ENCODE data around the gene EDN1. TPM values are rescaled to one million over a fixed set of nuclear protein-coding genes. Genes with fewer than 3 reads are reported as not detected.

EDN1 gene
- total RNA-seq: 2.7 TPM
- long read RNA-seq, partial matches to known transcripts: 0 of 3 reads
- long read RNA-seq, other reads (novel, unspliced or antisense): 0 of 3 reads

DNA sequence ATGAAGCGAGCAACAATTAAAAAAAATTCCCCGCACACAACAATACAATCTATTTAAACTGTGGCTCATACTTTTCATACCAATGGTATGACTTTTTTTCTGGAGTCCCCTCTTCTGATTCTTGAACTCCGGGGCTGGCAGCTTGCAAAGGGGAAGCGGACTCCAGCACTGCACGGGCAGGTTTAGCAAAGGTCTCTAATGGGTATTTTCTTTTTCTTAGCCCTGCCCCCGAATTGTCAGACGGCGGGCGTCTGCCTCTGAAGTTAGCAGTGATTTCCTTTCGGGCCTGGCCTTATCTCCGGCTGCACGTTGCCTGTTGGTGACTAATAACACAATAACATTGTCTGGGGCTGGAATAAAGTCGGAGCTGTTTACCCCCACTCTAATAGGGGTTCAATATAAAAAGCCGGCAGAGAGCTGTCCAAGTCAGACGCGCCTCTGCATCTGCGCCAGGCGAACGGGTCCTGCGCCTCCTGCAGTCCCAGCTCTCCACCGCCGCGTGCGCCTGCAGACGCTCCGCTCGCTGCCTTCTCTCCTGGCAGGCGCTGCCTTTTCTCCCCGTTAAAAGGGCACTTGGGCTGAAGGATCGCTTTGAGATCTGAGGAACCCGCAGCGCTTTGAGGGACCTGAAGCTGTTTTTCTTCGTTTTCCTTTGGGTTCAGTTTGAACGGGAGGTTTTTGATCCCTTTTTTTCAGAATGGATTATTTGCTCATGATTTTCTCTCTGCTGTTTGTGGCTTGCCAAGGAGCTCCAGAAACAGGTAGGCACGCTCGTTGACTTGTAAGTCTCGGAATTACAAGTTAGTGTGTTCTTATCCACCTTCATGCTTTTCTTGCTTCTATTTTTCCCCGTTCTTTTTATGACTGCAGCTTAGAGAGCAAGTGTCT lies at the start of gene EDN1:
EDN1 (plus strand) TSS at position 429 of the 888 bp plus-strand sequence; CDS start at position 698, 269 bp downstream.
- DNase-seq (peak; percentile 83), ATAC-seq (peak; percentile 95)
- intact Hi-C loops (cut with micrococcal nuclease): loop anchor here (2.0 kb wide), 1 partner anchor 315 kb away; no protein-coding TSS in a partner anchor

DNA sequence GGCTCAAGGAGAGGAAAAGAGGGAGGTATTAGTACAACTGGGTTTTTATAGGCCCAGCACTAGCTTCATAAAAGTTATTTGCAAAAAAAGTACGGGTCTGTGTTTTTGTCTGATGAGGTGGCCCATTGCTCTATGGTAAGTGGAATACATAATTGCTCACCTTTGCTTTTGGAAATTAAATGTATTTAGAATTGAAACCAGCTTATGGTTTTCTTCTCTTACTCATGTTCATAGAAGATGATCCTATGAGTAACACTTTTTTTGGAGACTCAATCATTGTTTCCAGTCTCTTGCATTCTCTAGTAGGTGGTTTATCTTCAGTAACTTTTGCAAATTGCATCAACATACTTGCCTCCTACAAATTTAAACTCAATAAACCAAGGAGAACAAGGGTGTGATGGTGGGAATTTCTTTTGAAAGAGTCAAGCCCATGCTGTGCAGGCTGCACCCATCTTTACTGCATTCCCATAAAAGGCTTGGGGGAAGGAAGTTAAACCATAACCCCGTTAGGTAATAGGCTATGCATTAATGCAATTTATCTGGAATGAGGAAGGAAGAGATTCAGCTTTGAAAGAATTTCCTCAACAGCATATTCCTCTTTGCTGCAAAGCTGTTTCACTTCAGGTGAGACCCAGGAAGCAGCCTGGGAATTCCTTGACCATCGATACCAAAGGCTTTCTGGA lies 48.5 kb upstream of the EDN1 start:
- ATAC-seq (no peak), DNase-seq (no peak)
- intact Hi-C loops (cut with micrococcal nuclease): no loop called here

DNA sequence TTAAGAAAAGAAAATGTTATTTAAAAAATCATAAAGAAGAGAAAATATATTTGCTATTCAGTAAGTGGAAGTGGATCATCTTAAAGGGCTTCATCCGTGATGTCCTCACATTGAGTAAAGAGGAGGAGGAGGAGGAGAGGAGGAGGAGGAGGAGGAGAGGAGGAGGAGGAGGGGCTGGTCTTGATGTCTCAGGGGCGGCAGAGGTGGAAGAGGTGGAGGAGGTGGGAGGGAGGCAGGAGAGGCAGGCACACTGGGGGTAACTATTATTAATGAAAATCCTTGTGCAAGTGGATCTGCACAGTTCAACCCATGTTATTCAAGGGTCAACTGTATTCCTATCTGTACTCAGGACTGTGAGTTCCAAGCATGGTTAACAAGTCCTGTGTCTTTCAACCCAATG lies 47.0 kb upstream of the EDN1 start:
- DNase-seq: no peak
- ATAC-seq: no peak
- intact Hi-C loops (cut with micrococcal nuclease): no loop called here

DNA sequence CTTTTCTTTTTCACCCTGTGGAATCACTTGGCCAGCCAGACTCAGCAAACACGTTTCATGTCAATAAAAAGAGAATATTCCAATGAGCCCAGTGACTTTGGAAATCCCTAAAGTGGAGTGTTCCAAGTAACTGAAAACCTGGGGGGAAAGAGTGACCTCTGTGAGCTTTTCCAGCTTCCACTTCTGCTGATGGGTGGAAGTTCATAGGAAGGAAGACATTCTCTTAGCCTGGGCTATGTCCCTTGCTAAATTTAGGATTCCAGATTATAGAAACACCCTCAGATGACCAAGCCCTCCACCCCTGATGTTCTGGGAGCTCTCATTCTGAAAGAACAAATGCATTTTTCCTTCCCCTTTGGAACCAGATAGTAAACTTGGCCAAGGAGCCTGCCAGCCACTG lies 44.8 kb upstream of the EDN1 start:
- DNase-seq: no peak
- intact Hi-C loops (cut with micrococcal nuclease): no loop called here
- ATAC-seq: no peak

DNA sequence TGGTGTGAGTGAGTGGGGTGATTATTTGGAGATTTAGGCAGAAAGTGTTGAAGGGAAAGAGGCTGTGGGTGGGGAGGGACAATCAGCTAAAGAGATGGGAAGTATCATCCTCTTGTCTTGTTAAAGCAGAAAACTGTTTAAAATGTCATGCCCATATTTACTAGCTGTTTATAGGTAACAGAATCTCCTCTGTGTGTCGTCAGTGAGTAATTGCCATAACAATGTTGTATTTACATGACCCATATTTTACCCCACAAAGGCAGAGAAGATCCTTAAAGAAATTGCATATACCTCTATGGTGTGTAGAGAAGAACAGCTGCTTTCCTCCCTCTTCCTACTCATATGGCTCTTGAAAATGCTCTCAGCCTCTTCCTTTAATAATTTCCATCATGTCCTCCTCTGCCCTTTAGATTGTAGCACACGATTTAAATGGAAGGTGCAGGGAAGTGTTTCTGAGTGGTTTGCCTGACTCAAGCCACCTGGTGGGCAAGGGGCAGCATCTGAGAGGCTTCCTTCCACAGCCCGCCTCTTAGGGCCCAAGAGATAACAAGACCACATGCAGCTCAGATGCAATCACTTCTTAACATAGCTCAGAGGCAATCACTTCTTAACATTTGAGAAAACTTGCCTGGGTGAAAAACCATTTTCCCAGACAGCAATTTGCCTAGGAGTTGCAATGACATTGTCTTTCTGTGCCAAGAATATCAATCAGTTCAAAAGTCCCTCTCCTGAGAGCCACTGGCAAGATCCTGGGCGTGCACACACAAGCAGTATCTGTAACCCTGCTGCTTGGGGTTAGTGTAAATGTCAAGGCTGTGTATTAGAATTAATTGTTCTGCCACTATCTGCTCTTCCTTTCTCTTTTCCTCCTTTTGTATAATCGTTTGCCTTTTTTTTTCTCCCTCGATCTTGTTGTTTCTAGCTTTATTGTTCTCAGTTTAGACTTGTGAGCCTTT lies 44.1 kb upstream of the EDN1 start:
- DNase-seq (no peak), ATAC-seq (no peak)
- intact Hi-C loops (cut with micrococcal nuclease): no loop called here

DNA sequence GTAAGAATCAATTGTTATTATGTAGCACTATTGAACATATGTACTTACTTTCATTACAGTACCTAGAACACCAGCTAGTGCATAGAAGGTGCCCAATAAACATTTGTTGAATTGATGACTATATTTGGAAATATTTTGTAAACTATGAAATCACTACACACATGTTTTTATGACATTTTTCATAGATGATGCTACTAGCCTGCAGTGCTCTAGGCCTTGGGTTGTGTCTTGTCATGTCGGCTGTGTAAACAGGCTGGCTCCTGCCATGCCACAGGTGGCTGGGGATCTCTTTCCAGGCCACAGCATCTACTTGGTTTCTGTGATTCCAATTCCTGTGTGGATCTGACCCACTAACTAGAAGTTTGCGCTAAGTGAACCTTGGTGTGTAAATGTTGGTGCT lies 43.3 kb upstream of the EDN1 start:
- ATAC-seq: no peak
- intact Hi-C loops (cut with micrococcal nuclease): no loop called here
- no peak for DNase-seq

DNA sequence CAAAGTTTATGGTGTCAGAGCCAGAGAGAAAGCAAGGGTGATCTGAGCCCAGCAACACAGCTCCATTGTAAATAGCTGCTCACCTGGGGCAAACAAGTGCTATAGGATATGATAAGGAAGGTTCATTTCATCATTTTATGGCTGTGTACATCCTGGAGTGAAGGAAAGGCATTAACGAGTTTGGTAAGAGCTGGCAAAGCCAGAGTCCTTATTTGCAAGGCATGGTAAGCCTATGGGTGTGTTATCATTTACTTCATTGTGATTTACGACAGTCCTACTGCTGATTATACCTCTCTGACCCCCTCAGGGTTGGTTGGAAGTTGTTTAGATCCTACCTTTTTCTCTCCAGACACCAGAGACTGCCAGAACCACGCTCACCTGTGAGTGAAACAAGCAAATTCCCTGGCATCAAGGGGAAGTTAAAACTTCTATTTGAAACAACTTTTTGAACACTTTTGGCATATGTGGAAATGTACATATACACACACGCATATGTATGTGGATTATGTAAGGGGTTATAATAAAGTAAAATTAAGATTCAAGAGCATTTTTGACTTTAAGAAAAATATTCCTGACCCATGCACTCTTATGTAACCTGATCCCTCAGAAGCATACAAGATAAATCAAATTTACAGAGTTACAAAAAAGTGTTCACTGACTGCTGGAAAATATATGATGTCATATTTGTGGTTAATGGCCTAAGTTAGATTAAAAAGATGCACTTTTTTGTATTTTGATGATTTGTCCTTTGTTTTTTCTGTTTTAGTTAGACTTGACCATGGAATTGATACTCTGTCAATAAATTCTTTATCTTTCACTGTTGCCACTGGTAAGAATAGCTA lies 40.4 kb upstream of the EDN1 start:
- DNase-seq (no peak), ATAC-seq (no peak)
- intact Hi-C loops (cut with micrococcal nuclease): no loop called here

DNA sequence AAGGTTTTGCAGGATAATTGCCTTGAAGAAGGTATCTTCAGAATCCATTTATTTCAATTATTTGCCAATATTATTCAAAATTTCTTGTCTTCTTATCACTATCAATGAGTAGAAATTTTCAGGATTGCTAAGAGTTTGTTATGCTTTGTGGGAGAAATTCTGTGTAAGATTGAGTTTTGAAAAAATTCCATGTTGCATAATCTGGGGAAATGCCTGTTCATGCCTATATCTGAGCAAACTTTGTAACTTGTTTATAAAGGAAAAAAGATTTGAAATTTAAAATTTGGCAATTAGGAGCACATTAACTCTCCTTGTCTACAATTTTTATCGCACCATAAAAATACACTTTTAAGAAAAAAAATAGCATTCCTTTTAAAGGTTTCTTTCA lies 39.8 kb upstream of the EDN1 start:
- intact Hi-C loops (cut with micrococcal nuclease): no loop called here
- ATAC-seq (no peak), DNase-seq (no peak)

DNA sequence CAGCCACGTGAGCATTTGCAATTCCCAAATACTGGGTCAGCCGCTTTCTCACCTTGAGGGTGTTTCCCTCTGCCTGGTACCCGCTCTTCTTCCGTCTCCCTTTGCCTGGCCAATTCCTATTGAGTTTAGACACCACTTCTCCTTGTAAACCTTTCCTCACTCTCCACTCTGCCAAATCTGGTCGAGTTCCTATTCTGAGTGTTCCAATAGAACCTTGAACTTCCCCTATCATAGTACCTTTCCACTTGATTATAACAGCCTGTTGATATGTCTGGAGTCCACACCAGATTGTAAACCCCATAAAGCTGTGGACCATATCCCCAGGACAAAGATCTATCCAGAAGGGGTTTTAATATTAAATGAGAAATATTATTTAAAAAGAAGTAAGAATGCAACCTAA lies 36.0 kb upstream of the EDN1 start:
- no peak for DNase-seq
- ATAC-seq: no peak
- intact Hi-C loops (cut with micrococcal nuclease): no loop called here

DNA sequence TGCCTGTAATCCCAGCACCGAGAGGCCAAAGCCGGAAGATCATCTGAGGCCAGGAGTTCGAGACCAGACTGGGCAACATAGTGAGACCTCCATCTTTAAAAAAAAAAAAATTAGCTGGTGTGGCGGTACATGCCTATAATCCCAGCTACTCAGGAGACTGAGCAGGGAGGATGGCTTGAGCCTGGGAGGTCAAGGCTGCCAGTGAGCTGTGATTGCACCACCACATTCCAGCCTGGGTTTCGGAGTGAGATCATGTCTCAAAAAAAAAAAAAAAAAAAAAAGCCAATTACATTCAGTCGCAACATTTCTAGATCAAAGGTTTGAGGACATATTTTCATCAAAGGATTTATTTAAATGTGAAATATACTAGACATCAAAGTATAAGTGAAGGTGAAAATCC lies 32.0 kb upstream of the EDN1 start:
- intact Hi-C loops (cut with micrococcal nuclease): no loop called here
- ATAC-seq (no peak), DNase-seq (no peak)

DNA sequence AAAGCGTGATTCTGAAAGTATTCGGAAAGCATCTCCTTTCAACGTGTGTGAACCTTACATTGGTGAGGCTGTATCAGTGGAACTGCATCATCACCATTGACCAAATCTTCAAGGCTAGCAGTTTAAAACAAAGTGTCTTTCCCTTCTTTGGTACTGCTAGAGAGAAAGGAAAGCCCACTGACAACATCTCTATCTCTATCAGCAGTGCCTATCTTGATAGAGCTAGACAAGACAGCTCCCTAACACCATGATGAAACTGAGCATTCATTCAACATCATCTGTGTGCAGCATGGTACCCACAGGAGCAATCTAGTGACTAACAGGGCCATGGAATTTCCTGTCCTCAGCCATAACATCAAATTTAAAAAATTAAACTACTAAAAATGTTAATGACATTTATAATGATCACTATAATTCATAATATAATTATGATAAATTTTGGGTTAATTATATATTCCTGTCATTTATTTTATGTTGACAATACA lies 31.5 kb upstream of the EDN1 start:
- no peak for ATAC-seq
- DNase-seq: no peak
- intact Hi-C loops (cut with micrococcal nuclease): no loop called here

DNA sequence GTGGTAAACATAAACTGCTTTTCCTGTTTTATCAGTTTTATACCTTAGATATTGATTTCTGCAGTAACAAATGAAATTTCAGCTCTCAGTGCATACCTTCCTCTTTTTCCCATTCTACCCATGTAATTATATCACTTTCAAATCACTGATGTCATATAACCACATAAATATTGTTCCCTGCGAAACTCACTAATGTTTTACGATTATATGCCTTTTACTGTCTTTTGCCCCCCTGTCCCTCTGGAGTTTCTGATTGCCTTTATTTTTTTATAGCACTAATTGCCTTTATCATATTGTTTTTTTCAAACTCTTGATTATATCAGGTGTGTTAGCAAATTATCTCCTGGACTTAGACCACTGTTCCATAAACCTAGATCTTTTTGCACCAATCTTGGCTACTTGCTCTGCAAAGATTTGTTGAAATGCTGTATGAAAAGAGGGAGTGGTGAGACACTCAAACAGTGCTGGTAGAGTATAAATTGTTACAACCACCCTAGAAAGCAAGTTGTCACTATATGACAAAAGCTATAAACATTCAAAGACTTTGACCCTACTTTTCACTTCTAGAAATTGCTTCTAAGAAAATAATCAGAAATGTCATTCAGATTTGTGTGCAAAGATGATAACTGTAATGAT lies 29.6 kb upstream of the EDN1 start:
- no peak for ATAC-seq
- no peak for DNase-seq
- intact Hi-C loops (cut with micrococcal nuclease): no loop called here

DNA sequence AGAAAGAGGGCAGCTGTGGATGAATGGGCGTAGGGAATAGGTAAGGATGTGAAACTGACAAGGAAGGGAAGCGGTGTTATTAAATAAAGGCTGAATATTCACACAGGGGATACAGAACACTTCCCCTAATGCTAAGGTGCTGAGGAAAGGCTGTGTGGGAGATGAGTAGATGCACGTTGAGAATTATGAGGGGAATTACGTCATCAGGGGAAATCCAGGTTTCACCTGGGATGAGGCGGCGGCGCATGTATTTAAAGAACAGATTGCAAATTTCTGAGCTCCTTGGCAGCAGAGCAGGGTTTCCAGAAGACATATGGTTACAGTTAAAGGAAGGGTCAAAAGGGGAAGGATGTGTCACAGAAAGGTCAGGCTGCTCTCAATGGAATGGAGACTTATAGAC lies 28.7 kb upstream of the EDN1 start:
- intact Hi-C loops (cut with micrococcal nuclease): no loop called here
- ATAC-seq (no peak), DNase-seq (no peak)

DNA sequence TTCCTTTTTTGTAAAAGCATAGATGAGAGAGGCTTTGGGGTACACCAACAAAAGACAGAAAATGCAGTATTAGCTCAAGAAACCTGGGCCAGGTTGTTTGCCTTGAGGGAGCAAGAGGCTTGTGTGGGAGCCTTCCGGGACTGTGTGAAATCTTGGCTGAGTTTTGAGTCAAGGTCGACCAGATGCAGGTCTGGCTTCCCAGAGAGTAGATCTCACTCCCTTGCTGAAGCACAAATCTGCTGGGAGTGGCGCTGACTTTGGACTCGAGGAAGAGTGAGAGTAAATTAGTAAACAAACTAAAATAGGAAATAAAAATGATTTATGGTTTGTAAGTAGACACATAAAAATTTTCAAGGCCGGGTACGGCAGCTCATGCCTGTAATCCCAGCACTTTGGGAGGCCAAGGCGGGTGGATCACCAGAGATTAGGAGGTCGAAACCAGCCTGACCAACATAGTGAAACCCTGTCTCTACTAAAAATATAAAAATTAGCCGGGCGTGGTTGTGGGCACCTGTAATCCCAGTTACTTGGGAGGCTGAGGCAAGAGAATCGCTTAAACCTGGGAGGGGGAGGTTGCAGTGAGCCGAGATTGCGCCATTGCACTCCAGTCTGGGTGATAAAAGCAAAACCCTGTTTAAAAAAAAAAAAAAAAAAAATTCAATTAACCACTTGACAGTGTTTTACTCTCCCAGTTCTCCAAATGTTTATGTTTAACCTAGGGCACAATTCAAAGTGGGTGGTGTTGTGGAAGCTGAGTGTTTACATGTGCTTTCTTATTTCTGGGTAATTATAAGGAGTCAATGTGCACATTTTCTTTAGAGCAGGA lies 27.7 kb upstream of the EDN1 start:
- DNase-seq: no peak
- no peak for ATAC-seq
- intact Hi-C loops (cut with micrococcal nuclease): no loop called here

DNA sequence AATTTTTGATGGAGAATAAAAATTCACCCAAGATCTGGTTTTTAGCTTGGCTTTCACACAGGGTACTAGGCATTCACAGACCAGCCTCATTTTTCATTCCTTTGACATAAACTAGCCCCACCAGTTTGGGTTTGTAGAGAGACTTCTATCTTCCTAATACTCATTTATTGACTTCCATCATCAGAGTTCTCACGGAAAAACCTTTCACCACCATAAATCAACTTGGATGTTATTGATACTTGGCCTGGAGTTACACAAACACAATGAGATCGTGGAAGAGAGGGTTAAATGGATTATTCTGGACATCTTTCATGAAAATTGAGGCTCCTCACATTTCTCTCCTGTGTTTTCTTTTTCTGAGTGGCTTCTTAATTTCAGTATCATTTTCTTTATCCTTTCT lies 26.8 kb upstream of the EDN1 start:
- DNase-seq (no peak), ATAC-seq (no peak)
- intact Hi-C loops (cut with micrococcal nuclease): no loop called here

DNA sequence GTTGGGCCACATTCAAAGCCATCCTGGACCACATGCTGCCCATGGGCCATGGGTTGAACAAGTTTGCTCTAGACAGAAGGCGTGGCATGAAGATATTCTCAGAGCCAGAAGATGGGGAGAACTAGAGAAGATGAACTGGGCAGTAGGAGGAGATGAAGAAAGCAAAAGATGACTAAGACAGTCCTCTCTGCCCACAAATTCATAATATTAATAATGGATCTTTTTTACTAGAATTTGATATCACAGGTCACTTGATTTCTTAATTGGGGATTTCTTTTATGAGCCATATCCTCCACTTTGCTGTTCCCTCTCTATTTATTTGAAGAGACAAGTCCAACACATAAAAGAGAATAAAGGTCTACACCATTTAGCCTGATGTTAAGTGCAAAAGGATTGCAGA lies 25.5 kb upstream of the EDN1 start:
- DNase-seq (no peak), ATAC-seq (no peak)
- intact Hi-C loops (cut with micrococcal nuclease): no loop called here

DNA sequence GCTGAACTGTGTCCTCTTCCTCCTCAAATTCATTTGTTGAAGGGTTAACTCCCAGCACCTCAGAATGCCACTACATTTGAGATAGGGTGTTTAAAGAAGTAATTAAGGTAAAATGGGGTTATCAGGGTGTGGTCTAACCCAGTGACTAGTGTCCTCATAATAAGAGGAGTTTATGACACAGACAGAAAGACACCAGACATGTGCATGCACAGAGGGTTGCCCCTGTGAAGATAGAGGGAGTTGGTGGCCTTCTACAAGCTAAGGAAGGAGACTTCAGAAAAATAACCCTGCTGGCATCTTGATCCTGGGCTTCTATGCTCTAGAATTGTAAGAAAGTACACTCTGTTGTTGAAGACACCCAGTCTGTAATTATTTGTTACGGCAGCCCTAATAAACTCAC lies 24.9 kb upstream of the EDN1 start:
- intact Hi-C loops (cut with micrococcal nuclease): no loop called here
- ATAC-seq: no peak
- no peak for DNase-seq

Data from left ventricle myocardium superior (tissue), 1 donor.